H9 (cell line): ENCODE results near the gene SLC7A6. TPM values are rescaled to one million over a fixed set of nuclear protein-coding genes. Genes with fewer than 3 reads are reported as not detected.

ENCODE experiments used
- DNase-seq: peaks from one replicate; pipeline ENCODE4 v3.0.0-alpha.2; 2017
- H2AFZ ChIP-seq: one replicate; pipeline ENCODE4 v1.6.1; 2013; ENCODE audit warnings: mild to moderate bottlenecking, low read length, control low read depth, moderate library complexity
- H2AK5ac ChIP-seq: 2 replicates; pipeline ENCODE4 v1.6.1; 2013; ENCODE audit warnings: low read length, control low read depth, mixed read lengths; ENCODE audit not compliant: insufficient read length
- H2BK120ac ChIP-seq: one replicate; pipeline ENCODE4 v1.6.1; 2013; ENCODE audit warnings: low read depth, mild to moderate bottlenecking, low read length, control low read depth, inconsistent platforms; ENCODE audit not compliant: poor library complexity, severe bottlenecking
- H2BK12ac ChIP-seq: 2 replicates; pipeline ENCODE4 v1.6.1; 2013; ENCODE audit warnings: low read length, control low read depth, mixed read lengths, low read depth; ENCODE audit not compliant: insufficient read length
- H2BK15ac ChIP-seq: 2 replicates; pipeline ENCODE4 v1.6.1; 2013; ENCODE audit warnings: low read depth, low read length, control low read depth
- H2BK20ac ChIP-seq: one replicate; pipeline ENCODE4 v1.6.1; 2013; ENCODE audit warnings: low read depth, mild to moderate bottlenecking, low read length, control low read depth, inconsistent platforms; ENCODE audit not compliant: poor library complexity, severe bottlenecking
- H2BK5ac ChIP-seq: 2 replicates; pipeline ENCODE4 v1.6.1; 2013; ENCODE audit warnings: low read length, control low read depth, mixed read lengths; ENCODE audit not compliant: insufficient read length
- H3K14ac ChIP-seq: 2 replicates; pipeline ENCODE4 v1.6.1; 2013; ENCODE audit warnings: low read length, control low read depth; ENCODE audit not compliant: insufficient read depth
- H3K18ac ChIP-seq: 2 replicates; pipeline ENCODE4 v1.6.1; 2013; ENCODE audit warnings: low read depth, mild to moderate bottlenecking, mixed read lengths, low read length, control low read depth; ENCODE audit not compliant: insufficient read length
- H3K23ac ChIP-seq: 2 replicates; pipeline ENCODE4 v1.6.1; 2013; ENCODE audit warnings: low read length, control low read depth, mixed read lengths, low read depth; ENCODE audit not compliant: insufficient read length
- H3K23me2 ChIP-seq: 2 replicates; pipeline ENCODE4 v1.6.1; 2013; ENCODE audit warnings: low read depth, mild to moderate bottlenecking, mixed read lengths, low read length, control low read depth; ENCODE audit not compliant: insufficient read length, poor library complexity, severe bottlenecking
- H3K27ac ChIP-seq: 2 replicates; pipeline ENCODE4 v1.5.1; 2013; ENCODE audit warnings: low read length, control low read depth, mixed read lengths, low read depth; ENCODE audit not compliant: insufficient read length
- H3K27me3 ChIP-seq: 2 replicates; pipeline ENCODE4 v1.6.1; 2013; ENCODE audit warnings: low read length, control low read depth, inconsistent platforms; ENCODE audit not compliant: insufficient read depth
- H3K4ac ChIP-seq: 2 replicates; pipeline ENCODE4 v1.6.1; 2013; ENCODE audit warnings: low read depth, mild to moderate bottlenecking, control low read depth, inconsistent platforms, low read length, moderate library complexity
- H3K4me1 ChIP-seq: 2 replicates; pipeline ENCODE4 v1.6.1; 2013; ENCODE audit warnings: low read length, control low read depth, inconsistent platforms; ENCODE audit not compliant: insufficient read depth
- H3K4me2 ChIP-seq: 2 replicates; pipeline ENCODE4 v1.6.1; 2013; ENCODE audit warnings: low read length, control low read depth, mixed read lengths; ENCODE audit not compliant: insufficient read length, insufficient read depth
- H3K56ac ChIP-seq: 2 replicates; pipeline ENCODE4 v1.6.1; 2013; ENCODE audit warnings: low read depth, mild to moderate bottlenecking, mixed read lengths, low read length, control low read depth; ENCODE audit not compliant: insufficient read length
- H3K79me1 ChIP-seq: 2 replicates; pipeline ENCODE4 v1.6.1; 2013; ENCODE audit warnings: low read depth, mild to moderate bottlenecking, moderate library complexity, low read length, control low read depth, inconsistent platforms; ENCODE audit not compliant: insufficient read depth, poor library complexity, severe bottlenecking
- H3K79me2 ChIP-seq: 2 replicates; pipeline ENCODE4 v1.6.1; 2013; ENCODE audit warnings: low read length, control low read depth, inconsistent platforms; ENCODE audit not compliant: insufficient read depth
- H3K9ac ChIP-seq: 2 replicates; pipeline ENCODE4 v1.6.1; 2013; ENCODE audit warnings: low read length, control low read depth, mixed read lengths; ENCODE audit not compliant: insufficient read length; ENCODE audit errors: extremely low read depth
- H3K9me3 ChIP-seq: one replicate; pipeline ENCODE4 v1.6.1; 2013; ENCODE audit warnings: low read depth, low read length, inconsistent platforms; ENCODE audit not compliant: control insufficient read depth
- H3T11ph ChIP-seq: one replicate; pipeline ENCODE4 v1.6.1; 2013; ENCODE audit warnings: mild to moderate bottlenecking, low read length, control low read depth, inconsistent platforms
- H4K20me1 ChIP-seq: one replicate; pipeline ENCODE4 v1.6.1; 2013; ENCODE audit not compliant: control insufficient read depth, insufficient read length, insufficient read depth
- H4K5ac ChIP-seq: 2 replicates; pipeline ENCODE4 v1.6.1; 2013; ENCODE audit warnings: low read depth, mild to moderate bottlenecking, mixed read lengths, low read length, control low read depth; ENCODE audit not compliant: insufficient read length
- H4K8ac ChIP-seq: replicated peaks from 2 replicates; pipeline ENCODE4 v1.6.1; 2013; ENCODE audit warnings: low read length, control low read depth, mixed read lengths, low read depth; ENCODE audit not compliant: insufficient read length
- H4K91ac ChIP-seq: 2 replicates; pipeline ENCODE4 v1.6.1; 2013; ENCODE audit warnings: low read depth, mild to moderate bottlenecking, moderate library complexity, mixed read lengths, low read length, control low read depth; ENCODE audit not compliant: insufficient read length
- H3K27ac Mint-ChIP-seq, 3 experiments: 2 replicates in 2 of 3; 3 replicates in 1 of 3; pipeline ENCODE4 v1.8.0; 2020 to 2021; ENCODE audit warnings: mixed read lengths in 3 of 3, mild to moderate bottlenecking in 1 of 3, moderate library complexity in 1 of 3
- H3K27me3 Mint-ChIP-seq: 2 replicates; pipeline ENCODE4 v1.8.0; 2021; ENCODE audit warnings: low read depth, mild to moderate bottlenecking, moderate library complexity, mixed read lengths
- H3K36me3 Mint-ChIP-seq, 3 experiments: 2 replicates in 2 of 3; 3 replicates in 1 of 3; pipeline ENCODE4 v1.8.0; 2020 to 2021; ENCODE audit warnings: low read depth in 3 of 3, mixed read lengths in 3 of 3; ENCODE audit not compliant: insufficient read depth in 1 of 3
- H3K4me1 Mint-ChIP-seq, 2 experiments: 2 replicates each; pipeline ENCODE4 v1.8.0; 2020; ENCODE audit warnings: mixed read lengths in 2 of 2
- H3K4me3 Mint-ChIP-seq, 2 experiments: 2 replicates in 1 of 2; 3 replicates in 1 of 2; pipeline ENCODE4 v1.8.0; 2020 to 2021; ENCODE audit warnings: mild to moderate bottlenecking in 2 of 2, mixed read lengths in 2 of 2, moderate library complexity in 1 of 2
- H3K9me3 Mint-ChIP-seq, 2 experiments: 2 replicates in 1 of 2; 3 replicates in 1 of 2; pipeline ENCODE4 v1.8.0; 2020; ENCODE audit warnings: mild to moderate bottlenecking in 2 of 2, mixed read lengths in 2 of 2, moderate library complexity in 1 of 2
- WGBS: extraction: QIAGEN DNeasy Blood & Tissue Kit; methylation state at CpG from one replicate; pipeline ENCODE4 v1.1.7; 2013; ENCODE audit warnings: missing lambda C conversion rate, low lambda C conversion rate, mixed read lengths; ENCODE audit not compliant: insufficient read length; ENCODE audit errors: extremely low coverage; 5-methylcytosine and 5-hydroxymethylcytosine counted together
- total RNA-seq: library from RNA; stranded (reverse); gene quantifications from 2 replicates; pipeline ENCODE4 v1.2.1, GENCODE V29; 2021
- TF ChIP-seq, protein P1 (sequence below): fragments of 200-600 bp; sonication (generic); conservative IDR thresholded peaks from 3 replicates; pipeline ENCODE4 v1.8.0; 2021; ENCODE audit warnings: antibody characterized with exemption, mild to moderate bottlenecking

Gene SLC7A6
- total RNA-seq, 1 experiment from 2014 or later: 21.1 TPM

DNA sequence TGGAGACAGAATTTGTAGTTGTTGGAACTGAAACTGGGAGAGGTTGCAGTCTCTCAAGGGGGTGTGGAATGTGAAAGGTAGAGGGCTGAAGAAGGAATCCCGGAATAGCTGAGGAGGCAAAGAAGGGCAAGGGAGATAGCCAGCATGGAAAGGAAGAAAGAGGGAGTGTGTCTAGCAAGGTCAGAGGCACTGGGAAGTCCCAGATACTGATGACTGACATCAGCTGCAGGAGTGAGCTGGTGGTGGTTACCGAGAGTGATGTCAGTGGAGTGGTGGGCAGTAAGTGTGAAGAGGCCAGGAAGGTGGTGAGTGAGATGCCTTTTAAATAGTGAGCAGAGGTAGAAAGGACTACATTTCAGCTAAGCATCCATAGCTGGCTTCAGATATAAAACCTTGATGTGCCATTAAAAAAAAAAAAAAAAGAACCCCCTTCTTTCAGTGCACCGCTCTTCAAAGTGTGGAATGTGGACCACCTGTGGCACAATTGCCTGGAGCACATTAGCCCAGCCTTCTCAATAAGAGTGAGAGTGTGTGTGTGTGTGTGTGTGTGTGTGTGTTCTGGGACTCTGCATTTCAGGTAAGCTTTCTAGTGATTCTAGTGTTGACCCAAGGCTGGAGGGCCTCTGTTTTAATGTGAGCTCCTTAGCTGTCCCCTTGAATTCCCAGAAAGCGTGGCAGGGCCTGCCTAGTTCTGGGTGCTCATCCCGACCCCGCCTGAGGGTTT is 55.0 kb downstream of the SLC7A6 start:
- no peak overlapping the region for H3T11ph ChIP-seq
- no peak overlapping the region for H2AK5ac ChIP-seq
- no peak overlapping the region for H2BK120ac ChIP-seq
- Mint-ChIP-seq H3K27ac (peak overlapping the region in 2 of 3 experiments; percentile 37 to 56; a peak in 3 of 7 replicates), H3K27me3 (no peaks in the 10 kb centered on the region), H3K36me3 (peaks cover 23 to 58% (median 40%) of the 10 kb centered on the region in 3 experiments; a peak in 6 of 7 replicates), H3K4me3 (no peak overlapping the region), H3K9me3 (no peaks in the 10 kb centered on the region), H3K4me1 (peaks cover 4 to 6% of the 10 kb centered on the region in 2 experiments)
- H3K4me1 ChIP-seq: no peaks in the 10 kb centered on the region
- H3K18ac ChIP-seq: no peak overlapping the region
- H4K20me1 ChIP-seq: no peaks in the 10 kb centered on the region
- H4K91ac ChIP-seq: no peak overlapping the region
- no peak overlapping the region for H3K4ac ChIP-seq
- H3K23me2 ChIP-seq: no peaks in the 10 kb centered on the region
- no peaks in the 10 kb centered on the region for H3K79me1 ChIP-seq
- DNase-seq: no peak
- TF ChIP-seq, protein P1, sequence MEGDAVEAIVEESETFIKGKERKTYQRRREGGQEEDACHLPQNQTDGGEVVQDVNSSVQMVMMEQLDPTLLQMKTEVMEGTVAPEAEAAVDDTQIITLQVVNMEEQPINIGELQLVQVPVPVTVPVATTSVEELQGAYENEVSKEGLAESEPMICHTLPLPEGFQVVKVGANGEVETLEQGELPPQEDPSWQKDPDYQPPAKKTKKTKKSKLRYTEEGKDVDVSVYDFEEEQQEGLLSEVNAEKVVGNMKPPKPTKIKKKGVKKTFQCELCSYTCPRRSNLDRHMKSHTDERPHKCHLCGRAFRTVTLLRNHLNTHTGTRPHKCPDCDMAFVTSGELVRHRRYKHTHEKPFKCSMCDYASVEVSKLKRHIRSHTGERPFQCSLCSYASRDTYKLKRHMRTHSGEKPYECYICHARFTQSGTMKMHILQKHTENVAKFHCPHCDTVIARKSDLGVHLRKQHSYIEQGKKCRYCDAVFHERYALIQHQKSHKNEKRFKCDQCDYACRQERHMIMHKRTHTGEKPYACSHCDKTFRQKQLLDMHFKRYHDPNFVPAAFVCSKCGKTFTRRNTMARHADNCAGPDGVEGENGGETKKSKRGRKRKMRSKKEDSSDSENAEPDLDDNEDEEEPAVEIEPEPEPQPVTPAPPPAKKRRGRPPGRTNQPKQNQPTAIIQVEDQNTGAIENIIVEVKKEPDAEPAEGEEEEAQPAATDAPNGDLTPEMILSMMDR: no peak
- no peak overlapping the region for H2BK20ac ChIP-seq
- no peak overlapping the region for H2BK12ac ChIP-seq
- H3K14ac ChIP-seq: no peak overlapping the region
- H4K8ac ChIP-seq: no peak overlapping the region
- no peak overlapping the region for H3K56ac ChIP-seq
- no peak overlapping the region for H2BK5ac ChIP-seq
- no peaks in the 10 kb centered on the region for H3K79me2 ChIP-seq
- no peak overlapping the region for H3K9ac ChIP-seq
- no peaks in the 10 kb centered on the region for H3K27me3 ChIP-seq
- H2BK15ac ChIP-seq: no peak overlapping the region
- H3K23ac ChIP-seq: no peak overlapping the region
- no peaks in the 10 kb centered on the region for H3K9me3 ChIP-seq
- H3K27ac ChIP-seq: no peak overlapping the region
- H4K5ac ChIP-seq: no peak overlapping the region
- no peak overlapping the region for H3K4me2 ChIP-seq
- no CpG with 5 or more reads among the region's 6 CpGs for WGBS
- H2AFZ ChIP-seq: no peak overlapping the region
